Fibroblast of gingiva (primary cell): ENCODE measurements around the gene LYRM4.
A peak's percentile ranks its signal among the peaks of the same experiment; 100 is the strongest.
"Not testable (repeated sequence)": the region's sequence is repeated elsewhere in the genome, so short reads cannot be mapped to it uniquely, and the experiment has no call there.

Experiments used
- DNase-seq: peaks from one replicate; pipeline ENCODE4 v3.0.0-alpha.2; 2011; ENCODE audit warnings: low read depth

LYRM4 gene

DNA sequence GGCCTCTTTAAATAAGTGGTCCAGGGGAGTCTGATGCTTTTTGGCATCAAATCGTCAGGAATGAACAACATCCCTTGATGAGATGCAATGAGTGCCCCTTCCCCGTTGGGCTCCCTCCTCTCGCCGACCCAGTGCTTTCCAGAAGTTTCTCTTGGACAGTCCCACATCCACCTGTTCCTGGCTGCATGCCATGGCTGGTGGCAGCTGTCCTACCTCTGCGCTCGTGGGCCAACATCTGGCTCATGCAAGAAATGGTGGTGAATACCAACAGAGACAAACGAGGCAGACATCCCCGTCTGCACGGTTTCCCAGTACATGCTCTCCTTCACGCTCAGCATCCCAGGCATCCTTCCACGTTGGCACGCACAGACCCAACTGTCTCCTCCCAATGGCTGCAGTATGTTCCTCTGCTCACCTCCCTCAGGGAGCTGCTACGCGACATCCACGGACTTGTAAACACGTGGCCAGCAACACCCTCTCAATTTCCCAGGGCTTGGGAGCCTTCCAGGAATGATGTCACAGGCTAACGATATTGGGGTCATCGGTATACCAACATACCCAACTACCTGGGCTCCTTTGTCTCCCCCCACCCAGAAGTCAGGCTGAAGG is 138.1 kb downstream of the LYRM4 start:
- no peak for DNase-seq

DNA sequence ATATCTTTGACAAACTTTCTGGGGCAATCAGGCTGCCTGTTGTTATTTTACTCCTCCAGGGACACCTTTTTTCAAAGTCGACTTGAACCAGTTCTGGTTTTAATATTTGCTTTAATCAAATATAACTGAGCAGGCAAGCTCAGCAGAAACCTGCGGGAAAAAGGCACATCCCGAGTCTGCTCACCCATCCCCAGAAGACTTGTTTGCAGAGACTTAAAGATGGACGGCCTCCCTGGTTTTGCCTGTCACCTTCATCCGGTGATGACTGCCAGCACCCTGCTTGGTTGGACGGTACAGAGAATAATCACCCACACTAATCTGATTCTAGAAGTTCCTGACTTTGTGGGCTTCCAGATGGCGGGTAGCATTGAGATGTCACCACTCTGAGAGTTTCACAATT is 138.8 kb downstream of the LYRM4 start:
- DNase-seq = no peak

DNA sequence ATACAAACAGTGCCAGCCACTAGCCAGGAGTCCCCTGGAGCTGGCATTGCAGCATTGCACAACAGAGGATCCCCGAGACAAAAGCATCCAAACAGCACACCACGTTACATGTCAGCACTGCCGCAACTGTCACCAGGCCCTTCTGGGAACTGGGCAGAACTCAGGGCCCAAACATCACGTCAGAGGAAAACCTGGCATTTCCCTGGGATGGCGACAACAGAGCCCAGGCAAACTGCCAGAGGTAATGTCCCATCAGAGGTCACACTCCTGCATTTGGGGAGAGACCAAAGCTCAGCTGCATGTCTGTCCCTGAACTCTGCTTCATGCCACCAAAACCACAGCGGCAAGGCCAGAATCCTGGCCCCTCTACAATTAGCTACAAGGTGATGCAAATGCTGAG is 139.3 kb downstream of the LYRM4 start:
- no peak for DNase-seq

DNA sequence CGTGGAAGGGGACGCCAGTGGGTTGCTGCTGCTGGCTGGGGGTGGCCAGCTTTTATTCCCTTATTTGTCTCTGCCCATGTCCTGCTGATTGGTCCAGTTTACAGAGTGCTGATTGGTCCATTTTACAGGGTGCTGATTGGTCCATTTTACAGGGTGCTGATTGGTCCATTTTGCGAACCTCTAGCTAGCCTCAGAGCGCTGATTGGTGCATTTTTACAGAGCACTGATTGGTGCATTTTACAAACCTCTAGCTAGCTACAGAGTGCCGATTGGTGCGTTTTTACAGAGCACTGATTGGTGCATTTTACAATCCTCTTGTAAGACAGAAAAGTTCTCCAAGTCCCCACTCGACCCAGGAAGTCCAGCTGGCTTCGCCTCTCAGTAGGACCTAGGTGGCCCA is 140.2 kb downstream of the LYRM4 start:
- DNase-seq = not testable (repeated sequence)

DNA sequence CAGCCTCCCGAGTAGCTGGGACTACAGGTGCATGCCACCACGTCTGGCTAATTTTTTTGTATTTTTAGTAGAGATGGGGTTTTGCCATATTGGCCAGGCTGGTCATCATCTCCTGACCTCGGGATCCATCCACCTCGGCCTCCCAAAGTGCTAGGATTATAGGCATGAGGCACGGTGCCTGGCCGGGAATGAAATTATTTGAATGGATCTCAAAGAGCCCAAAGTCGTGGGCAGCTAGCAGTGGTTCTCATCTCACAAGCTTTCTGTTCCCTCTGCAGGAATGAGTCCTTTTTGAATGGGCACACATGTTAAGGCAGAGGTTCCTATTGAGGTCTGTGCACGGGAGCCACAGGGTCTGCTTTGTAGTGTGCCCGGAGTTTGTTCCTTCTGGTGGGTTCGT is 140.7 kb downstream of the LYRM4 start:
- DNase-seq = no peak

DNA sequence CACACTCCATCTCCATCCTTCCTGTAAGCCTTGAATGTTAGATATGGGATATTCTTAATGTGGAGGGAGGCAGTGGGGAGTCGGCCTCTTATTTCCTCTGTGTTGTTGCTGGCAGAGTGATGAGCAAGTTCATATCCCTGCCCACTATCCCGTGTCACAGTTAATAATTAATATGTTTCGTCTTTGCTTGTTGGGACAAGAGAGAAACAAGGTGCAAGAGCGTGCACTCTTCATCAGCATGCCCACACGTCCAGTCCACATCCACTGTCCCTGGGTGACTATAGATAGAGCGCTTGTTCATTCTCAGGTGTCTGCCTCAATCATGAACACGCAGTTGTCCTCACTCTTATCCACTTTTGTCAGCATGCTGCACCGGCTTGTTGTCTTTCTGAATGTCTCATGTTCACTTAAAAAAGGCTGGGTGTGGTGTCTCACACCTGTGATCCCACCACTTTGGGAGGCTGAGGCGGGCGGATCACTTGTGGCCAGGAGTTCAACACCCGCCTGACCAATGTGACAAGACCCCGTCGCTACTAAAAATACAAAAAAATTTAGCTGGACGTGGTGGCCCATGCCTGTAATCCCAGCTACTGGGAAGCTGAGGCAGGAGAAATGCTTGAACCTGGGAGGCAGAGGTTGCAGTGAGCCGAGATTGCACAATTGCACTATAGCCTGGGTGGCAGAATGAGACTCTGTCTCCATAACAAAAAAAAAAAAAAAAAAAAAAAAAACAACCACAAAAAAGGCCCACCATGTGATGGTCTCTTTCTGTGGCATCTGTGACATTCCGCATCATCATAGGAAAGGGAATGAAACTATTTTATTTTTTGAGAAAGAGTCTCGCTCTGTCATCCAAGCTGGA is 141.4 kb downstream of the LYRM4 start:
- no peak for DNase-seq

DNA sequence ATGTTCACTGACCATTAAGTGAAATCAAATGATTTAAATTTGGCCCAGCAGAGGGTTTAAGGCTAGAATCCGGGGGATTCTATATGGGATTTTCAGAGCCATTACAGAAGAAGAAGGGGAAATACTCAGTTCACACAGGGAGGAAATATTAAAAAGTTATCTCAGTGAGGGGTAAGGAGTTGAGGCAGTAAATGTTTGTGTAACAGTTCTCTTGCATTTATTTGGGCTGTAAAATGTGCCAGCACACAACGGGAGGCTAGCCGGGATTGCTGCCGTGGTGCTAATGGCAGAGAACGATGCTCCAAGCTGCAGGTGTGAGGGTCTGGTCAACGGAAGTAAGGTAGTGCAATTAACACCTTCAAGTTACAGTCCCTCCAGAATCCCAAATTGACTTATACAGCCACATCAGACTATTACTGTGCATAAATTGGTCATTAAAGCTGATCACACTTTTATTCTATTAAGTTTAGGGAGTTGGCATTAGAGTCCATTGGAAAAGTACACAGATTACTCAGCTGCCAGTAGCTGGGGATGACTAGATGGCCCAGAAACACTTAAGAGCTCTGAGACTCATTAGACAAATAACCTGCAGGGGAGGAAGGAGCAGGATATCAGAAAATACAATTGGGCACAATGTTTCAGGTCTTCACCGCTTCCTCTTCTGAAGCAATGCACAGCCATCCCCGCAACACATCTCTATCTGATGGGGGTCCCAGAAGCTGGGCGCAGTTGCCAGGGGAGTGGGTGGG is 144.3 kb downstream of the LYRM4 start:
- DNase-seq = no peak

DNA sequence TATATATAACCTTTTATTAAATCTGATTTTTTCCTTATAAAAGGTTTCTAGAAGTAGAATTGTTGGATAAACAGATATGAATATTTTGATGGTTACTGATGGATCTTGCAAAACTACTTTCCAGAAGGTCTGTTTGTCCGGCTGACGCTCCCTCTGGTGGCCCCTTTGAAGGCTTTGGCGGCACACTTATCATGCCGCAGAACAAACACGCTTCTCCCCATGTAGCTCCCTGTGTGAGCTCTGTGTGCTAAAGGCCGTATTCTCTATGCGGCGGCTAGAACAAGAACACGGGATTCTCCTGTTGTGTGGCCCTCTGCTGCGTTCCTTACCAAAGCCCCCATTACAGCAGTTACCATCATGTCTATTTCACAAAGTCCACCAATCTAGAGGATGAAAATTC is 145.6 kb downstream of the LYRM4 start:
- DNase-seq = peak; percentile 74

DNA sequence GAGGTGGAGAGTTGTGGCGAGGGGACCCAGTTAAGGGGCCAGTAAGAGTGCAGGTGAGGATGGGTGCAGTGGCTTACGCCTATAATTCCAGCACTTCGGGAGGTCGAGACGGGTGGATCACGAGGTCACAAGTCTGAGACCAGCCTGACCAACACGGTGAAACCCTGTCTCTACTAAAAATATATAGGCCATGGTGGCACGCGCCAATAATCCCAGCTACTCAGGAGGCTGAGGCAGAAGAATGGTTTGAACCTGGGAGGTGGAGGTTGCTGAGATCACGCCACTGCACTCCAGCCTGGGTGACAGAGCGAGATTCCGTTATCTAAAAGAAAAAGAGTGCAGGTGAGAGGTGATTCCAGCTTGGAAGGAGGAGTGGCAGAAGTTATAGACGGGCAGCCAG is 147.7 kb downstream of the LYRM4 start:
- no peak for DNase-seq

DNA sequence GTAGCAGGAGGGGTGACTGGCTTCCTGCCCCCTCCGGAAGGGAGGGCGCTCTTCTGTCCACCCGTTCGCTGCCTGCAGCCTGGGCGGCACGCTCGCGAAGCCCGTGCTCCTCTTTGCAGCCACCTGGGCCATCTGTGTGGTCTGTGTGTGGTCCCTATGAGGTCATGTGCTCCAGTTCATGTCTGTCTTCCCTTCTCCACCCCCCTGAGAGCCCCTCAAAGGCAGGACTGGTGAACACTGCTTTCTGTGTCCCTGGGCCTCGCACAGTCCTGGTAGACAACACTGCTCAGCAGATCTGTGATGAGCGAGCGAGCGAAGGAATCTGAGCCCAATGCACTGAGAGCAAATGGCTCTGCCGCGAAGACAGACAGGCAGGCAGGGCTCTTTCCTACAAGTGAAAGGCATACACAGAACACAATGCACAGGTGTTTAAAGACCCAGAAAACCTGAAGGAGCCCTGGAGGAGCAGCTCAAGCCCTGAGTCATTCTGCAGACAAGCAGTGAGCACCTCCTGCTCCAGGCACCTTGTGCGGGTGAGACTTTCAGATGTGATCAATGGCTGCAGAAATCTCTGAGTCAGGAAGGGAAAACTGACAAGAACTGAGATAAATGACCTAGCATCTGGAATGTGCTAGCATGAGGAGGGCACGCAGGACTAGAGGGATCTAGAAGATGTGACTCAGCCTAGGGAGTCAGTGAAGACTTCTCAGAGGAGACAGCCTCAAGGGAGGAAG is 148.5 kb downstream of the LYRM4 start:
- DNase-seq = peak; percentile 19

DNA sequence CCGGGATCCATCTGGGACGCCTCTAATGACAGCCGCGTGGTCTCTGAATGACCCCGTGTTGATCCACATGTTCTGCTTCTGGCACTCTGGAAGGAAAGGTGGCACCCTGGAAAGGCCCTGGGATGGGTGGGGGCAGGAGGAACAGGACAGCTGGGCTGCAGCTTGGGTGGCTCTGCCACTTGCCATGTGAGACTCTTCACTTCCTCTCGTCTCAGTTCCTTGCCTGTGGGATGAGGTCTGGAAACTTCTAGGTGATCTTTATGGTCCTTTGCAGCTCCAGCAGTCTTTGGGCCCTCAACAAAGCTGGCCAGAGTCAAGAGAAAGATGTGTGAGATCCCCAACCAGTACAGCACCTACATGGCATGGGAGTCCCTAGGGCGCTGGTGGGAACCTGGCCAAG is 149.1 kb downstream of the LYRM4 start:
- DNase-seq = no peak

DNA sequence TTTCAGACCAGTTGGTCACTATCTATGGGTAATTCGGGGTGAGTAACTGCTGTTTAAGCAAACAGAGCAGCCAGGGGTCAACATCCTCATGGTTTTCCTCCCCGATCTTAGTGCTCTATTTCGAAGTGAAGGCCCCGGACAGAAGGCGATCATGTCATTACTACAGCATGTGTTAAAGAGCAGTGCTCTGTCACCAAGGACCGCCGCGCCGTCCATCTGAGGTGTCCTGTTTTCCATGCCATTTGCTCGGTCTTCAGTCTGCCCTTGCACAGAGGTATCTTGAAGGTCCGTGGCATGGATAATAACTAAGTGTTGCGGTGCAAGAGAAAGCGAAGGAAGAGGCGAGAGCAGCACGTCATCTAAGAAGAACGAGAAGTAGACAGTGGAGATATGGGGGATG is 150.5 kb downstream of the LYRM4 start:
- no peak for DNase-seq

DNA sequence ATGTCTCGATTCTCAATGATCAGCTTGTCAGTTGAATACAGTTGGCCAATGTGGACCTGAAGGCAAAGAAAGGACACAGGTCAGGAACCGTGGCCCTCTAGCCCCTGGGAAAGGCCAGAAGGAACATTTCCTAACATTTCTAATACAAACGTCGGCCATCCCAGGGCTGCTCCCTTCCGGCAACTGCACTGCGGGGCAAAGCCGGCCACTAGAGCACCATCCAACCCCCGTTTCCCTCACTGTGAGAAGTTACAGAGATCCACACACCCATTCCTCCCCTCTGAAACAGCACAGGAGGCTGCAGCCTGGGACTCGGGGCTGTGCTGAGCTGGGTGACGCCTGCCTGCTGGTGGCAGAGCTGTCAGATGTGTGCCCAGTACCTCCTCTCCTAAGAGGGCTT is 151.3 kb downstream of the LYRM4 start:
- no peak for DNase-seq

DNA sequence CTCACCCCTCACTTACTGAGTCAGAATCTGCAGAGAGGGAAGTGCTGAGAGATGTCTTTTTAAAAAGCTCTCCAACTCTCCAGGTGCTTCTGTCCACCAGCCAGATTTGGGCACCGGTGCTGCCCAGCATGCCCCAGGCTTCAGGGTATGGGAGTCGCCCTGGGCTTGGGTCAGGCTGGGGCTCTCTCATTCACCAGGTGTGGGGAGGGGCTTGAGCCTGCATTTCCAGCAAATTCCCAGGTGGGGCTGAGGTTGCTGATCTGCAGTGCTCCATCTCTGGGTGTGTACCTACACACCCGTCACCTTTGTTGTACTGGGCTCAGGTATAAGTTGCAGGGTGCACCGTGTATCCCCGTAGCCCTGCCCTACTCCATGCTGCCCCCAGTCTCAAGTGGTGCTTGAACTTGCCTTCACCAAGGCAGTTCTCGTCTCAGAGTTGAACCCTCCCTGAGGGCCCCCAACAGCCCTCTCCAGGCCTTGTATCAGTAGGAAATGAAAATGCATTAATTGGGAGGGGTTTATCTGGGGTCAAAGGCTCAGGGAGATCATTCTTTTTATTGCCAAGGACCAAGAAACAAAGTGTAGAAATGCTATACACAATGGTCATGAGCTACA is 152.1 kb downstream of the LYRM4 start:
- no peak for DNase-seq

DNA sequence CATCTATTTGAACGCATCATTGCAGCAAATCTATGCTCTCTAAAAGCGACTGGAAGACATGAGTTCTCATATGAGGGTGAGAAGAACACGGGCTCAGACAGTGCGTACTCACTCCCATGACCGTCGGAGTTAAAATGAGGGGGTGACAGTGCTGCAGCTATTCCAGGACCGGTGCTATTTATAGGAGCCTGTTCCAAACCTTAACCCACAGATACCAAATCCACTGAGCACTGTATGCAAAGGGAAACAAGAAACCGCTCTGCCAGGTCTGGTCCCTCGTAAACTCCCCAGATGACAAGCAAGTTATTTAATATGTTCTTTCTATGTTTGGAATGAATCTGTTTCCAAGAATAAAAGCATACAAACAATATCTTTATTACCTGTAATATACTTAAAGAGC is 152.7 kb downstream of the LYRM4 start:
- no peak for DNase-seq

DNA sequence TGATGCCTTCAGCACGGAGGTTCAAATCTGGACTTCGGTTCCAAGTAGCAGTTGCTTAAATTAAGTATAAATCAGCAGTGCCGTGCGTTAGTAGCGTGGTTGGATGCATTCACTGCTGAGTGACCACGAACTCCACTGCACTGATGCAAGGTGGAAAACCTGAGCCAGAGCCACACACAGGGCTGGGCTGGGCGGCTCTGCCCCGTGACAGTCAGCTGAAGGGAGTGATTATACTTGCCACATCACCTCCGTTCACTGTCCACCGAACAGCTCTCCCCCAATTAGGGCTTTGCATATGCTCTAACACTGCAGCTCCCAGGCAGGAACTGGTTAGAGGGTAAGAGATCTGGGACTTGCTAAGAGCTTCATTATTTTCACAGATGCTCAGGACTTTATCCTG is 153.4 kb downstream of the LYRM4 start:
- DNase-seq = no peak

DNA sequence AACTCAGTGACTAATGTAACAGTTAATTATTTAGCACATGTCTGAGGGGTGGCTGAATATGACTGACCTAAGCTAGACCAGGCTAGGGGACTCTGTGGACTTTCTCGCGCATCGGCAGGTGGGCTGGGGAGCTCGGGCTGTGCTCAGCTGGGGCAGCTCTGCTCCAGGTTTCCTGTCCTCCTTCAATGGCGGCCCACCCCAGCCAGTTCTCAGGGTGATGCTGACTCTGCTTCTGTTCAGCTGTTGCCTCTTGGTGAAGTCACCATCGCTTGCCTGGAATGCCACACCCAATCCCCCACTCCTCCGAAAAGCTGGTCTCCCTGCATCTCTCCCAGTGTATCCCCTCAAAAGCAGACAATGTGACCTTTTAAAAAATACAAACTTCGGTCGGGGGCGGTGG is 155.6 kb downstream of the LYRM4 start:
- no peak for DNase-seq

DNA sequence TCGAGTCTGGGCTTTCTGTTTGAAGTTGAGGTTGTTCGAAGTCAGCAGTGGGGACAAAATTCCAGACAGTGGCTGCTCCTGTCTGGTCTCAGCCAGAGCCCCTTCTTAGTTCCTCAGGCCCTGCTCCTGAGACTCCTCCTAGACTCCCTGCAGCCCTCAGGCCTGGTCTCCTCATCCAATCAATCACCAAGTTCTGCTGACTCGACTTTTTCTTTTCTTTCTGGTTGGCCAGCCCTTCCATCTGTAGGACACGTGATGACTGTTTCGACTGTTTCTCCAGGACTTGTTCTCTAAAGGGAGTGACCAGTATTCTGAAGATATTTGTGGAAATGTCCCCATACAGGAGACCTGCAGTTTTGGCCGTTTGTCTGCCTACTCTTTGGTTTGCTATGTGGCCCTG is 156.1 kb downstream of the LYRM4 start:
- no peak for DNase-seq

DNA sequence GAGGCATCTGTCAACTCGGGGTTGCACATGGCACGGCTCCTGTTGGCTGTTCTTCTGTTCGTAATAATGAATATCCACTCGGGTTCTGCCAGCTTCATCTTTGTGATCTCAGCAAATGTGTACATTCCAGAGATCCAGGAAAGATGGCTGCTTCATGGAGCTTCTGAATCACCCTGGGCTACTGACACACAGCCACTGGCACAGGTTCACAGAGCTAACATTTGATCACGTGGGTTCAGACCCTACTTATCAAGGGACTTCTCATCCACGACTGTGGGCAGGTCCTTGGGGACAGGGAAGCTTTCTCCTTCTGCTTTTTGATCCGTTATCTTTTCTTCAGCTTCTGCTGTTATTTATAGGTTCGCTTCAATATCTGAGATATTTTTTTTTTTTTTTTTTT is 157.5 kb downstream of the LYRM4 start:
- DNase-seq = peak; percentile 49

DNA sequence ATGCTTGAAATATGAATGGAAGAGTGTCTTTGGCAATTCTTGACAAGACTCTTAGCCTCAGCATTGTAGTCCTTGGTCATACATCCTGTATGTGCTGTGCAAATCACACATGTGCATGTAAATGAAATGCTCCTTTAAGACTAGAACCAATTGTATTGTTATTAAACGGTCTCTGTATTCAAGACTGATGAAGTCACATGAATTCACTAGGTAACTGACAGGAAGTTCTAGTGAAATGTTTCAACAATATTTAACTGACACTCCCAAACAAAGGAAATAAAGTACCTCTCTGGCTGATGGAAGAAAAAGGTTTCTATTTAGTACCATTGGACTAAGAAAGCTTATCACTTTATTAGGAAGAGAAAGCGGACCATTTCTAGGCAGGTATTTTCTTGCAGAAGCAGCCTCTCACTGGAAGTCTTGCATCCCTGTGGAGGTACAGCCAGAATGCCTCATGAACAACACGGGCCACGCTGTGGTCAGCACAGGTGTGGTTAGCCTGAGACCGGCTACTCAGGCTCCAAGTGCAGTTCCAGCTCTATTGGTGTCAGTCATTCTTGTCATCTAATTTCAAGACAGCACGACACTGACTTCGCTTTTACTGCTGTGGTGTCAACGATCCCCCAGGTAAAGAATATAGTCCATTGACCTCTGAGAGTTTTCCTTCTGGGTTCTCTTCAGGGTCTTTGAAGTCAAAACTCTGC is 158.3 kb downstream of the LYRM4 start:
- DNase-seq = no peak

DNA sequence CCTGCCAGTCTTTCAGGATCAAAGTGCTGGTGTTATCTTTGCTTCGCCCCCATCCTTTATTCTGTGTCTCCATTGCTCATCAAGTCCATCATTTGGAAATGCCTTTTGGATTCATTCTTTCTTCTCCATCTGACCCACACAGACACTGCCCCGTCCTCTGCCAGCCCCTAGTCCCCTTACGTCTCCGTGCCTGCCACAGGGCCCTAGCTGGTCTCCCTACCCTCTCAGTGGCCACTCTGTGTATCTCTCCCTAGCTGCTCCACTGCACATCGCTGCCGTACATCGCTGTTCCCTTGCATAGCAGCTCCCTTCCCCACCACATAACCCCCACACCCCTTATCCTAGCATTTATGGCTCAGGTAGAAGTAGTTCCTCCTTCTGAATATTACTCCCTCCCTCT is 159.9 kb downstream of the LYRM4 start:
- no peak for DNase-seq
